HepG2 (cell line): ENCODE results near the gene C22orf39. TPM values are rescaled to one million over a fixed set of nuclear protein-coding genes. Genes with fewer than 3 reads are reported as not detected.

Experiments
- DNMT3B ChIP-seq: conservative IDR thresholded peaks from 2 replicates; pipeline ENCODE4 v1.6.1; 2016; ENCODE audit warnings: missing biosample characterization, control low read depth
- HNF4A ChIP-seq: sonication (generic); formaldehyde crosslinking; IDR thresholded peaks from 2 replicates; pipeline ENCODE4 v1.4.0; 2020; ENCODE audit warnings: missing genetic modification reagents
- MTA1 ChIP-seq: sonication (generic); formaldehyde crosslinking; IDR thresholded peaks from 2 replicates; pipeline ENCODE4 v1.4.0; 2020; ENCODE audit warnings: missing genetic modification reagents, mild to moderate bottlenecking, borderline replicate concordance
- PCBP2 ChIP-seq: fragments of 200-400 bp; formaldehyde crosslinking; optimal IDR thresholded peaks from 2 replicates; pipeline ENCODE3; 2018; ENCODE audit warnings: low read length, low read depth; ENCODE audit not compliant: poor library complexity, severe bottlenecking
- PITX1 ChIP-seq: sonication (generic); formaldehyde crosslinking; IDR thresholded peaks from 2 replicates; pipeline ENCODE4 v1.5.1; 2020; ENCODE audit warnings: mild to moderate bottlenecking, missing genetic modification reagents
- REXO4 ChIP-seq: sonication (generic); formaldehyde crosslinking; IDR thresholded peaks from 2 replicates; pipeline ENCODE4 v1.8.0; 2022; ENCODE audit warnings: missing genetic modification reagents, mild to moderate bottlenecking, borderline replicate concordance
- SALL2 ChIP-seq: sonication (generic); formaldehyde crosslinking; IDR thresholded peaks from 2 replicates; pipeline ENCODE4 v1.8.1; 2023; ENCODE audit warnings: mild to moderate bottlenecking, missing genetic modification reagents, inconsistent platforms
- SCMH1 ChIP-seq: sonication (generic); formaldehyde crosslinking; IDR thresholded peaks from 2 replicates; pipeline ENCODE4 v1.9.0; 2021; ENCODE audit warnings: missing genetic modification reagents, mild to moderate bottlenecking, borderline replicate concordance
- STAG1 ChIP-seq: sonication (generic); formaldehyde crosslinking; IDR thresholded peaks from 2 replicates; pipeline ENCODE4 v1.4.0; 2020; ENCODE audit warnings: missing genetic modification reagents
- TBP ChIP-seq: sonication (generic); formaldehyde crosslinking; IDR thresholded peaks from 2 replicates; pipeline ENCODE4 v1.5.0; 2020; ENCODE audit warnings: missing genetic modification reagents
- YEATS4 ChIP-seq: sonication (generic); formaldehyde crosslinking; IDR thresholded peaks from 2 replicates; pipeline ENCODE4 v1.4.0; 2020; ENCODE audit warnings: missing genetic modification reagents, borderline replicate concordance
- ZMYM4 ChIP-seq: sonication (generic); formaldehyde crosslinking; IDR thresholded peaks from 2 replicates; pipeline ENCODE4 v1.8.1; 2023; ENCODE audit warnings: mild to moderate bottlenecking, missing genetic modification reagents
- ZNF296 ChIP-seq: sonication (generic); formaldehyde crosslinking; conservative IDR thresholded peaks from 2 replicates; pipeline ENCODE4 v1.5.0; 2020; ENCODE audit warnings: mild to moderate bottlenecking, missing genetic modification reagents
- ZNF333 ChIP-seq: sonication (generic); formaldehyde crosslinking; IDR thresholded peaks from 2 replicates; pipeline ENCODE4 v1.4.0; 2020; ENCODE audit warnings: mild to moderate bottlenecking, missing genetic modification reagents, borderline replicate concordance
- ZNF547 ChIP-seq: sonication (generic); formaldehyde crosslinking; IDR thresholded peaks from 2 replicates; pipeline ENCODE4 v1.5.1; 2020; ENCODE audit warnings: mild to moderate bottlenecking, missing genetic modification reagents
- ZSCAN21 ChIP-seq: sonication (generic); formaldehyde crosslinking; IDR thresholded peaks from 2 replicates; pipeline ENCODE4 v1.8.0; 2022; ENCODE audit warnings: mild to moderate bottlenecking, missing genetic modification reagents, moderate library complexity, borderline replicate concordance
- polyA plus RNA-seq, 8 experiments: library from polyadenylated mRNA; depleted of rRNA in 3 of 8; stranded (reverse) in 7 of 8; unstranded in 1 of 8; fragments of >200 nt; fragmentation: Illumina TruSeq in 4 of 8; extraction: Trizol in 4 of 8; gene quantifications; 2 replicates each; pipeline versions ENCODE4 v1.2.1 to v1.2.3, GENCODE V29; 2011 to 2016; ENCODE audit warnings: low read depth in 4 of 8, missing spikeins in 1 of 8, mixed read lengths in 1 of 8; ENCODE audit not compliant: insufficient read depth in 1 of 8
- total RNA-seq, 5 experiments: library from RNA; depleted of rRNA; stranded (reverse); fragments of >200 nt; fragmentation: Illumina TruSeq; extraction: Trizol; gene quantifications; 2 replicates each; pipeline ENCODE4 v1.2.3, GENCODE V29; 2016; ENCODE audit warnings: low read depth in 1 of 5
- TF ChIP-seq, protein P1 (sequence below): sonication (generic); formaldehyde crosslinking; IDR thresholded peaks from 2 replicates; pipeline ENCODE4 v1.5.1; 2020; ENCODE audit warnings: mild to moderate bottlenecking, missing genetic modification reagents, borderline replicate concordance
- TF ChIP-seq, protein P2 (sequence below): sonication (generic); formaldehyde crosslinking; IDR thresholded peaks from 2 replicates; pipeline ENCODE4 v1.5.0; 2020; ENCODE audit warnings: missing genetic modification reagents, mild to moderate bottlenecking, borderline replicate concordance
- TF ChIP-seq, protein P3 (sequence below): sonication (generic); formaldehyde crosslinking; IDR thresholded peaks from 2 replicates; pipeline ENCODE4 v1.4.0; 2020; ENCODE audit warnings: mild to moderate bottlenecking, missing genetic modification reagents, borderline replicate concordance
- TF ChIP-seq, protein P4 (sequence below): IDR thresholded peaks from 2 replicates; pipeline ENCODE4 v1.6.1; 2016; ENCODE audit warnings: control low read depth
- TF ChIP-seq, protein P5 (sequence below): IDR thresholded peaks from 2 replicates; pipeline ENCODE4 v1.6.1; 2016; ENCODE audit warnings: mild to moderate bottlenecking, missing biosample characterization, missing genetic modification reagents

Gene C22orf39
- total and polyA plus RNA-seq, 2 of the 13 experiments (the other 11 are each of a cell fraction or from before 2014, with no cell fraction given), result 23.4 to 26.4 TPM

DNA sequence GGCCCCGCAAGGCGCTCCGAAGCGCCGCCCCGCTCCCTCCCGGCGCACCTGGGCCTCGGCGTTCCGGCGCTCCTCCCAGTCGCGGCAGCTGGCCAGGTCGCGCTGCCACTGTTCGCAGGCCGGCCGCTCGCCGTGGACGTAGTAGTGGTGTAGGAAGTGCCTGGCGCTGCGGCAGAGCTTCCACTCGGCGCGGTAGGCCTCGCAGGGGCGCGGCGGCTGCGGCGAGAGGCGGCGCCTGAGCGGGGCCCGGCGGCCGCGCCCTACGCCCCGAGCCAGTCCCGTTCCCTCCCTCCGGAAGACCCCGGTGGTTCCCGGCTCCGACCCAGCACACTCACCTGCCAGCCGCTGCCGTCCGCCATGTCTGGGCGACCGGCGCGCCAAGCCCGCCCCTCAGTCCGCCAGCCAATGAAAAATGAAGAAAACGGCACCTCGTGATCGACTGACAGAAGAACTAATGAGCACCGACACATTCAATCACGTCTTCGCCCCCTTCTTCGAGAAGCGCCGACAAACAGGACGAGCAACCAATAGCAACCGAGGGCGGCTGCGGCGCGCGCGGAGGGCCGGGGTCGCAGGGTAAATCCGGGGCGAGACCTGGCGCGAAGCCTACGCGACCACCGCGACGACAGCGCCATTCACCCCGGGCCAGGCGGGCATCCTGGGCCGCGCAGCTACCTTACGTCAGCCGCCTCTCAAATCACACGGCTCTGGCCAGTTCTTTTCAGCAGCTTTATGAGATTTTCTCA is at the start of gene C22orf39 (continued):
- TF ChIP-seq MTA1, result 0 out of 2 replicates have a peak, but pooled peaks have one; percentile 32
- TF ChIP-seq, protein P1, sequence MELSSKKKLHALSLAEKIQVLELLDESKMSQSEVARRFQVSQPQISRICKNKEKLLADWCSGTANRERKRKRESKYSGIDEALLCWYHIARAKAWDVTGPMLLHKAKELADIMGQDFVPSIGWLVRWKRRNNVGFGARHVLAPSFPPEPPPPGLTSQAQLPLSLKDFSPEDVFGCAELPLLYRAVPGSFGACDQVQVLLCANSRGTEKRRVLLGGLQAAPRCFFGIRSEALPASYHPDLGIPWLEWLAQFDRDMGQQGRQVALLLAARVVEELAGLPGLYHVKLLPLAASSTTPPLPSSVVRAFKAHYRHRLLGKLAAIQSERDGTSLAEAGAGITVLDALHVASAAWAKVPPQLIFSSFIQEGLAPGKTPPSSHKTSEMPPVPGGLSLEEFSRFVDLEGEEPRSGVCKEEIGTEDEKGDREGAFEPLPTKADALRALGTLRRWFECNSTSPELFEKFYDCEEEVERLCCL (CRISPR knock-in tag), result 0 out of 2 replicates have a peak, but pooled peaks have one; percentile 37
- TF ChIP-seq, protein P2, sequence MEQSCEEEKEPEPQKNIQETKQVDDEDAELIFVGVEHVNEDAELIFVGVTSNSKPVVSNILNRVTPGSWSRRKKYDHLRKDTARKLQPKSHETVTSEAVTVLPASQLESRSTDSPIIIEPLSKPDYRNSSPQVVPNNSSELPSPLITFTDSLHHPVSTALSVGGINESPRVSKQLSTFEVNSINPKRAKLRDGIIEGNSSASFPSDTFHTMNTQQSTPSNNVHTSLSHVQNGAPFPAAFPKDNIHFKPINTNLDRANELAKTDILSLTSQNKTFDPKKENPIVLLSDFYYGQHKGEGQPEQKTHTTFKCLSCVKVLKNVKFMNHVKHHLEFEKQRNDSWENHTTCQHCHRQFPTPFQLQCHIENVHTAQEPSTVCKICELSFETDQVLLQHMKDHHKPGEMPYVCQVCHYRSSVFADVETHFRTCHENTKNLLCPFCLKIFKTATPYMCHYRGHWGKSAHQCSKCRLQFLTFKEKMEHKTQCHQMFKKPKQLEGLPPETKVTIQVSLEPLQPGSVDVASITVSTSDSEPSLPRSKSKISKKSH, result no peak
- no peak for TF ChIP-seq SCMH1 (CRISPR knock-in tag)
- peak; percentile 76 for TF ChIP-seq SALL2 (CRISPR knock-in tag)
- peak; percentile 45; the same call in 1 of the 2 replicates for TF ChIP-seq ZNF547 (CRISPR knock-in tag)
- TF ChIP-seq, protein P3, sequence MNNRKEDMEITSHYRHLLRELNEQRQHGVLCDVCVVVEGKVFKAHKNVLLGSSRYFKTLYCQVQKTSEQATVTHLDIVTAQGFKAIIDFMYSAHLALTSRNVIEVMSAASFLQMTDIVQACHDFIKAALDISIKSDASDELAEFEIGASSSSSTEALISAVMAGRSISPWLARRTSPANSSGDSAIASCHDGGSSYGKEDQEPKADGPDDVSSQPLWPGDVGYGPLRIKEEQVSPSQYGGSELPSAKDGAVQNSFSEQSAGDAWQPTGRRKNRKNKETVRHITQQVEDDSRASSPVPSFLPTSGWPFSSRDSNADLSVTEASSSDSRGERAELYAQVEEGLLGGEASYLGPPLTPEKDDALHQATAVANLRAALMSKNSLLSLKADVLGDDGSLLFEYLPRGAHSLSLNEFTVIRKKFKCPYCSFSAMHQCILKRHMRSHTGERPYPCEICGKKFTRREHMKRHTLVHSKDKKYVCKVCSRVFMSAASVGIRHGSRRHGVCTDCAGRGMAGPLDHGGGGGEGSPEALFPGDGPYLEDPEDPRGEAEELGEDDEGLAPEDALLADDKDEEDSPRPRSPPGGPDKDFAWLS (CRISPR knock-in tag), result no peak
- TF ChIP-seq ZSCAN21 (CRISPR knock-in tag), result 0 out of 2 replicates have a peak, but pooled peaks have one; percentile 49
- TF ChIP-seq, protein P4, sequence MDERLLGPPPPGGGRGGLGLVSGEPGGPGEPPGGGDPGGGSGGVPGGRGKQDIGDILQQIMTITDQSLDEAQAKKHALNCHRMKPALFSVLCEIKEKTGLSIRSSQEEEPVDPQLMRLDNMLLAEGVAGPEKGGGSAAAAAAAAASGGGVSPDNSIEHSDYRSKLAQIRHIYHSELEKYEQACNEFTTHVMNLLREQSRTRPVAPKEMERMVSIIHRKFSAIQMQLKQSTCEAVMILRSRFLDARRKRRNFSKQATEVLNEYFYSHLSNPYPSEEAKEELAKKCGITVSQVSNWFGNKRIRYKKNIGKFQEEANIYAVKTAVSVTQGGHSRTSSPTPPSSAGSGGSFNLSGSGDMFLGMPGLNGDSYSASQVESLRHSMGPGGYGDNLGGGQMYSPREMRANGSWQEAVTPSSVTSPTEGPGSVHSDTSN (CRISPR knock-in tag), result peak; percentile 93
- TF ChIP-seq TBP (CRISPR knock-in tag), result no peak
- TF ChIP-seq REXO4 (CRISPR knock-in tag), result peak; percentile 29; the same call in 1 of the 2 replicates
- TF ChIP-seq ZNF296 (CRISPR knock-in tag), result no peak
- TF ChIP-seq ZNF333 (CRISPR knock-in tag), result no peak
- peak; percentile 60; the same call in 1 of the 2 replicates for TF ChIP-seq PITX1
- TF ChIP-seq PCBP2, result no peak
- peak; percentile 87; the same call in 1 of the 2 replicates for TF ChIP-seq YEATS4 (CRISPR knock-in tag)
- TF ChIP-seq HNF4A (CRISPR knock-in tag), result 0 out of 2 replicates have a peak, but pooled peaks have one; percentile 9
- TF ChIP-seq, protein P5, sequence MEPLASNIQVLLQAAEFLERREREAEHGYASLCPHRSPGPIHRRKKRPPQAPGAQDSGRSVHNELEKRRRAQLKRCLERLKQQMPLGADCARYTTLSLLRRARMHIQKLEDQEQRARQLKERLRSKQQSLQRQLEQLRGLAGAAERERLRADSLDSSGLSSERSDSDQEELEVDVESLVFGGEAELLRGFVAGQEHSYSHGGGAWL (CRISPR knock-in tag), result peak; percentile 46; the same call in 1 of the 2 replicates
- TF ChIP-seq STAG1 (CRISPR knock-in tag), result no peak; the same call in 1 of the 2 replicates
- TF ChIP-seq ZMYM4 (CRISPR knock-in tag), result peak; percentile 76
- TF ChIP-seq DNMT3B, result no peak
